Osteoblast (primary cell): ENCODE results near the gene DISC1. TPM values are rescaled to one million over a fixed set of nuclear protein-coding genes. Genes with fewer than 3 reads are reported as not detected.

Source experiments
- DNase-seq: peaks from one replicate; pipeline ENCODE4 v3.0.0; 2011; ENCODE audit warnings: low spot score, mixed read lengths; ENCODE audit not compliant: insufficient read length; ENCODE audit errors: missing footprints
- H2AFZ ChIP-seq: 2 replicates; pipeline ENCODE4 v1.6.0; 2011; ENCODE audit warnings: mild to moderate bottlenecking, low read length
- H3K27ac ChIP-seq: 2 replicates; pipeline ENCODE4 v1.5.1; 2011; ENCODE audit warnings: mild to moderate bottlenecking, low read depth, low read length, moderate library complexity
- H3K27me3 ChIP-seq: 2 replicates; pipeline ENCODE4 v1.6.0; 2012; ENCODE audit warnings: mild to moderate bottlenecking, control low read depth, inconsistent platforms, low read length, moderate library complexity; ENCODE audit not compliant: insufficient read depth
- H3K36me3 ChIP-seq: 2 replicates; pipeline ENCODE4 v1.5.1; 2011; ENCODE audit warnings: mild to moderate bottlenecking, low read length, control low read depth, moderate library complexity; ENCODE audit not compliant: insufficient read depth
- H3K4me1 ChIP-seq: 2 replicates; pipeline ENCODE4 v1.5.1; 2011; ENCODE audit warnings: mild to moderate bottlenecking, low read length, control low read depth, moderate library complexity; ENCODE audit not compliant: insufficient read depth
- H3K4me2 ChIP-seq: 2 replicates; pipeline ENCODE4 v1.6.0; 2011; ENCODE audit warnings: mild to moderate bottlenecking, low read length; ENCODE audit not compliant: insufficient read depth
- H3K4me3 ChIP-seq: fragments of 200-600 bp; sonication (generic); 3 replicates; pipeline ENCODE4 v1.5.1; 2012; ENCODE audit warnings: mild to moderate bottlenecking, low read length, inconsistent platforms; ENCODE audit not compliant: insufficient read depth
- H3K79me2 ChIP-seq: 2 replicates; pipeline ENCODE4 v1.6.0; 2012; ENCODE audit warnings: mild to moderate bottlenecking, low read length, control low read depth, inconsistent platforms; ENCODE audit not compliant: insufficient read depth
- H3K9me3 ChIP-seq: 2 replicates; pipeline ENCODE4 v1.5.1; 2011; ENCODE audit warnings: low read depth, low read length, control low read depth
- H4K20me1 ChIP-seq: 2 replicates; pipeline ENCODE4 v1.6.0; 2012; ENCODE audit warnings: mild to moderate bottlenecking, low read length, control low read depth; ENCODE audit not compliant: insufficient read depth
- total RNA-seq: library from RNA; depleted of rRNA; stranded (reverse); fragments of >200 nt; gene quantifications from 2 replicates; pipeline ENCODE4 v1.2.3, GENCODE V29; 2012
- TF ChIP-seq, protein P1 (sequence below): IDR thresholded peaks from 2 replicates; pipeline ENCODE4 v1.5.1; 2011; ENCODE audit warnings: mild to moderate bottlenecking, low read depth, low read length, moderate library complexity; ENCODE audit errors: extremely low read depth

The DISC1 gene
- total RNA-seq, 1 donor, result 11.9 TPM

GRCh38 chr1:231722356-231722755, 95.8 kb downstream of the DISC1 start:
- H4K20me1 ChIP-seq, result no peaks in the 10 kb centered on the region
- H2AFZ ChIP-seq, result no peak overlapping the region
- no peaks in the 10 kb centered on the region for H3K79me2 ChIP-seq
- no peaks in the 10 kb centered on the region for H3K36me3 ChIP-seq
- TF ChIP-seq, protein P1, sequence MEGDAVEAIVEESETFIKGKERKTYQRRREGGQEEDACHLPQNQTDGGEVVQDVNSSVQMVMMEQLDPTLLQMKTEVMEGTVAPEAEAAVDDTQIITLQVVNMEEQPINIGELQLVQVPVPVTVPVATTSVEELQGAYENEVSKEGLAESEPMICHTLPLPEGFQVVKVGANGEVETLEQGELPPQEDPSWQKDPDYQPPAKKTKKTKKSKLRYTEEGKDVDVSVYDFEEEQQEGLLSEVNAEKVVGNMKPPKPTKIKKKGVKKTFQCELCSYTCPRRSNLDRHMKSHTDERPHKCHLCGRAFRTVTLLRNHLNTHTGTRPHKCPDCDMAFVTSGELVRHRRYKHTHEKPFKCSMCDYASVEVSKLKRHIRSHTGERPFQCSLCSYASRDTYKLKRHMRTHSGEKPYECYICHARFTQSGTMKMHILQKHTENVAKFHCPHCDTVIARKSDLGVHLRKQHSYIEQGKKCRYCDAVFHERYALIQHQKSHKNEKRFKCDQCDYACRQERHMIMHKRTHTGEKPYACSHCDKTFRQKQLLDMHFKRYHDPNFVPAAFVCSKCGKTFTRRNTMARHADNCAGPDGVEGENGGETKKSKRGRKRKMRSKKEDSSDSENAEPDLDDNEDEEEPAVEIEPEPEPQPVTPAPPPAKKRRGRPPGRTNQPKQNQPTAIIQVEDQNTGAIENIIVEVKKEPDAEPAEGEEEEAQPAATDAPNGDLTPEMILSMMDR, result no peak
- no peak overlapping the region for H3K4me2 ChIP-seq
- H3K9me3 ChIP-seq, result no peaks in the 10 kb centered on the region
- DNase-seq, result no peak
- no peaks in the 10 kb centered on the region for H3K27me3 ChIP-seq
- H3K4me1 ChIP-seq, result no peaks in the 10 kb centered on the region
- no peak overlapping the region for H3K27ac ChIP-seq
- no peak overlapping the region for H3K4me3 ChIP-seq

- H3K4me2 ChIP-seq, result no peak overlapping the region
- DNase-seq, result no peak
These were observed 96.6 kb downstream of the DISC1 start for GRCh38 chr1:231723146-231723545.

DNA sequence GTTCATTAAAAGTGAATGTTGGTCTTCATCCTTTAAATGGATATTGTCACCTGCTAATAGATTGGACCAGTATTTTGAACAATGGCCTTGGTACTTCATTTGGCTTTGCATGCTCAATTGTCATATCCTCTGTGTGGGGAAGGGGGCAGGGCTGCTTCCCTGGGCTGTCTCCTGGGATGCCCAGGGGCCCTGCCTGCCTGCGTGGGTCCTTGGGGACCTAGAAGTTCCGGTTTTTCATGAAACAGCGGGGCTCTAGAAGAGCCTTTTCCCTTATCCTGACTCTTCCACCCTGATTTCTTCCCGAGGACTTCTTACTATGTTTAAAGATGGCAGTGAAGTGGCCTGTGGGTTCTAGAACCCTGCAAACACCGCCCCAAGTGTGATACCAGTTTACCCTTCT, 97.5 kb downstream of the DISC1 start:
- H4K20me1 ChIP-seq, result no peaks in the 10 kb centered on the region
- TF ChIP-seq, protein P1, result no peak
- DNase-seq, result no peak
- no peaks in the 10 kb centered on the region for H3K4me1 ChIP-seq
- no peaks in the 10 kb centered on the region for H3K79me2 ChIP-seq
- H3K36me3 ChIP-seq, result no peaks in the 10 kb centered on the region
- no peak overlapping the region for H3K4me2 ChIP-seq
- no peaks in the 10 kb centered on the region for H3K9me3 ChIP-seq
- no peak overlapping the region for H3K4me3 ChIP-seq
- no peak overlapping the region for H3K27ac ChIP-seq
- no peaks in the 10 kb centered on the region for H3K27me3 ChIP-seq
- H2AFZ ChIP-seq, result no peak overlapping the region

More at GRCh38 chr1:231723146-231723545, 96.6 kb downstream of the DISC1 start:
- Histone ChIP-seq H3K79me2 (no peaks in the 10 kb centered on the region), H3K4me1 (no peaks in the 10 kb centered on the region), H3K9me3 (no peaks in the 10 kb centered on the region), H3K27ac (no peak overlapping the region), H2AFZ (no peak overlapping the region), H3K27me3 (no peaks in the 10 kb centered on the region), H3K4me3 (no peak overlapping the region), H3K36me3 (no peaks in the 10 kb centered on the region), H4K20me1 (no peaks in the 10 kb centered on the region)
- TF ChIP-seq, protein P1, result no peak

DNA sequence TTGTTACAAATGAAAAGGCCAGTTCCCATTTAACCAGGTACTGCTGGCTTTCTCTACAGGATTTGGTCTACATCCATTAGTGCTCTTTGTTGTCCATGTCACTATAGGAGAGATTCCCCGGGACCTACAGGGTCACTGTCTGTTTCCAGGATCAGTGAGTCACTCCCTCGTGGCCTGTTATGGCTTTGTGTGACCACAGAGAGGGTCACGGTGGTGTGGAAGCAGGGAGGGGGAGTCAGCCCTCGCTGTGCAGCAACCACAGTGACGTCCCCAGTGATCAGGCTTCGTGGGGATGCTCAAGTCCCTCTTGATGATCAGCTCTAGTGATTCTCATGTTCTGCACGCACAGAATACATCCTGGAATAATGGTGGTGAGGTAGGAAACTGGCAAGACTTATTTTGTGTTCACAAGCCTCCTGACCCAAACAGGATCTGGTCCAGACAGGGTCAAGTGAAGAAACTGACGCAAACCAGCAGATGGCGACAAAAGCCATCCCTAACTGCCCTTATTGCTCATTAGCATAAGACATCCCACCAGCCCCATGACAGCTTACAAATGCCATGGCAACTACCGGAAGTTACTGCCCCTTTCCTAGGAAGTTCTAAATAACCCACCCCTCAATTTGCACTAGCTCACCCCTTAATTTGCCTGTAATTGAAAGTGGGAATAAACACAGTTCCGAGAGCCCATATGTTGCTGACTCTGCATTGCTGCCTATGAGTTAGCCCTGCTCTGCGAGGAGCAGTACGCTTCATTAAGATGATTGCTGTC, 98.5 kb downstream of the DISC1 start:
- Histone ChIP-seq H3K27ac (no peak overlapping the region), H3K9me3 (no peaks in the 10 kb centered on the region), H2AFZ (peak overlapping the region; percentile 33), H3K36me3 (no peaks in the 10 kb centered on the region), H3K27me3 (no peaks in the 10 kb centered on the region), H3K4me3 (no peak overlapping the region), H3K4me2 (peak overlapping the region; percentile 22), H3K79me2 (no peaks in the 10 kb centered on the region), H3K4me1 (no peaks in the 10 kb centered on the region), H4K20me1 (no peaks in the 10 kb centered on the region)
- TF ChIP-seq, protein P1, result peak; percentile 66
- DNase-seq, result peak; percentile 50
